A673 (cell line): Measurements from ENCODE around the gene HNRNPK. TPM values are rescaled to one million over a fixed set of nuclear protein-coding genes. Genes with fewer than 3 reads are reported as not detected.
A peak's percentile ranks its signal among the peaks of the same experiment; 100 is the strongest.

ENCODE experiments used
- BruUV-seq: library from RNA; stranded (reverse); fragments of 400-500 nt; replicated peaks from 2 replicates; lab custom pipeline; 2021; lab: Mats Ljungman, UMichigan
- CTCF ChIA-PET: fragments of 300-600 bp; sonication (Branson Sonifier 250); formaldehyde crosslinking; loops from one replicate; lab custom pipeline; 2022; ENCODE audit warnings: antibody characterized with exemption; lab: Charles Lee
- POLR2A ChIA-PET: fragments of 300-600 bp; sonication (Branson Sonifier 250); formaldehyde crosslinking; loops from one replicate; lab custom pipeline; 2022; ENCODE audit warnings: antibody characterized with exemption; ENCODE audit not compliant: low non-redundant PET; lab: Charles Lee
- DNase-seq: peaks from one replicate; pipeline ENCODE4 v3.0.0-alpha.2; 2015; ENCODE audit warnings: low spot score
- H3K27ac ChIP-seq: fragments of 200-600 bp; sonication (generic); 2 replicates; pipeline ENCODE4 v1.5.1; 2016; ENCODE audit warnings: mixed run types, low read depth, mild to moderate bottlenecking, mixed read lengths, antibody characterized with exemption, low read length; ENCODE audit not compliant: poor library complexity, severe bottlenecking
- H3K27me3 ChIP-seq: fragments of 200-600 bp; sonication (generic); replicated peaks from 2 replicates; pipeline ENCODE4 v1.6.1; 2017; ENCODE audit warnings: mixed run types, low read depth, mild to moderate bottlenecking, mixed read lengths, antibody characterized with exemption, low read length; ENCODE audit not compliant: insufficient read depth, poor library complexity
- H3K36me3 ChIP-seq: fragments of 200-600 bp; sonication (generic); 2 replicates; pipeline ENCODE4 v1.6.1; 2016; ENCODE audit warnings: mixed run types, mild to moderate bottlenecking, mixed read lengths, antibody characterized with exemption, low read length; ENCODE audit not compliant: insufficient read depth, poor library complexity, severe bottlenecking
- H3K4me1 ChIP-seq: fragments of 200-600 bp; sonication (generic); 2 replicates; pipeline ENCODE4 v1.6.1; 2017; ENCODE audit warnings: mixed run types, mild to moderate bottlenecking, mixed read lengths, antibody characterized with exemption, low read length; ENCODE audit not compliant: insufficient read depth, poor library complexity, severe bottlenecking
- H3K4me3 ChIP-seq: fragments of 200-600 bp; sonication (generic); 2 replicates; pipeline ENCODE4 v1.5.1; 2016; ENCODE audit warnings: low read depth, mixed run types, mild to moderate bottlenecking, mixed read lengths, low read length; ENCODE audit not compliant: poor library complexity, severe bottlenecking
- H3K9me3 ChIP-seq: fragments of 200-600 bp; sonication (generic); 2 replicates; pipeline ENCODE4 v1.6.1; 2016; ENCODE audit warnings: mixed run types, low read depth, mild to moderate bottlenecking, mixed read lengths, antibody characterized with exemption, low read length; ENCODE audit not compliant: poor library complexity, severe bottlenecking
- EZH2 ChIP-seq: fragments of 200-600 bp; sonication (generic); IDR thresholded peaks from 2 replicates; pipeline ENCODE4 v1.6.1; 2017; ENCODE audit warnings: borderline replicate concordance, low read depth, mild to moderate bottlenecking, mixed read lengths, antibody characterized with exemption, low read length; ENCODE audit not compliant: poor library complexity, severe bottlenecking
- intact Hi-C: fragments of 100-400 bp; cut with micrococcal nuclease; formaldehyde crosslinking; loops from one replicate; pipeline ENCODE4 v1.10.0; 2022; ENCODE audit not compliant: unreplicated experiment
- microRNA-seq: library from miRNA; unstranded; fragments of <30 nt; microRNA quantifications from one replicate; pipeline ENCODE4 v1.2.0, GENCODE V29; 2021
- total RNA-seq: library from RNA; stranded (reverse); gene quantifications from 2 replicates; pipeline ENCODE4 v1.2.3, GENCODE V29; 2021
- TF ChIP-seq, protein P1 (sequence below): fragments of 300-800, 200-600 bp; sonication (generic); conservative IDR thresholded peaks from 2 replicates; pipeline ENCODE4 v1.5.1; 2017; ENCODE audit warnings: low read depth, mild to moderate bottlenecking, antibody characterized with exemption, low read length, moderate library complexity, mixed read lengths

Gene HNRNPK
- total RNA-seq, 1 experiment from 2014 or later, result 872 TPM

DNA sequence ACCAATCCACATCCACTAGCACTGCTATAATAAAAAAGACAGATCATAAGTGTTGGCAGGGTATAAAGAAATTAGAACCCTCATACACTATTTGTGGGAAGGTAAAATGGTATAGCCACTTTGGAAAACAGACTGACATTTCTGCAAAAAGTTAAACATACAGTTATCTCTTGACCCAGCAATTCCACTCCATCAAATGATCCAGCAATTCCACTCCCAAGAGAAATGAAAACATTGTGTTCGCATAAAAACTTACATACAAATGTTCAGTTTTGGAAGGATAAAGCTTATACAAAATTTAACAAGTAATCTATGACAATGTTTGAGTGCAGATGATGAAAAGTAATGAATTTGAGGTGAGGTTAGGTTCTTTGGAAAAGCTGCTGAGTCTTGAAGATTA, 60.9 kb downstream of the HNRNPK start:
- no peak for DNase-seq
- Histone ChIP-seq H3K4me1 (no peaks in the 10 kb centered on the region), H3K27ac (no peak overlapping the region), H3K36me3 (no peaks in the 10 kb centered on the region), H3K9me3 (no peaks in the 10 kb centered on the region), H3K27me3 (no peaks in the 10 kb centered on the region), H3K4me3 (no peak overlapping the region)
- intact Hi-C loops, result loop anchor here (10.0 kb wide), 1 partner anchor 584 kb away; no protein-coding TSS in a partner anchor
- ChIA-PET CTCF (no interaction called here), POLR2A (no interaction called here)
- TF ChIP-seq, protein P1, sequence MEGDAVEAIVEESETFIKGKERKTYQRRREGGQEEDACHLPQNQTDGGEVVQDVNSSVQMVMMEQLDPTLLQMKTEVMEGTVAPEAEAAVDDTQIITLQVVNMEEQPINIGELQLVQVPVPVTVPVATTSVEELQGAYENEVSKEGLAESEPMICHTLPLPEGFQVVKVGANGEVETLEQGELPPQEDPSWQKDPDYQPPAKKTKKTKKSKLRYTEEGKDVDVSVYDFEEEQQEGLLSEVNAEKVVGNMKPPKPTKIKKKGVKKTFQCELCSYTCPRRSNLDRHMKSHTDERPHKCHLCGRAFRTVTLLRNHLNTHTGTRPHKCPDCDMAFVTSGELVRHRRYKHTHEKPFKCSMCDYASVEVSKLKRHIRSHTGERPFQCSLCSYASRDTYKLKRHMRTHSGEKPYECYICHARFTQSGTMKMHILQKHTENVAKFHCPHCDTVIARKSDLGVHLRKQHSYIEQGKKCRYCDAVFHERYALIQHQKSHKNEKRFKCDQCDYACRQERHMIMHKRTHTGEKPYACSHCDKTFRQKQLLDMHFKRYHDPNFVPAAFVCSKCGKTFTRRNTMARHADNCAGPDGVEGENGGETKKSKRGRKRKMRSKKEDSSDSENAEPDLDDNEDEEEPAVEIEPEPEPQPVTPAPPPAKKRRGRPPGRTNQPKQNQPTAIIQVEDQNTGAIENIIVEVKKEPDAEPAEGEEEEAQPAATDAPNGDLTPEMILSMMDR, result no peak
- no peak for TF ChIP-seq EZH2
- no TSS peak for BruUV-seq

Small RNA genes within 50 kb of the gene (microRNA-seq; reads per million reads assigned to microRNA genes)
- 337 reads per million, percentile 74 among the genes with 10 or more reads in this experiment for gene MIR7-1

Other genes with a start within 250 kb of the HNRNPK start
- 6.0 and 11.3 TPM in 2 replicates for gene GKAP1, start 162.4 kb downstream of the HNRNPK start, total RNA-seq
- gene KIF27, start 58.8 kb downstream of the HNRNPK start, total RNA-seq, result 8.5 and 9.2 TPM in 2 replicates
- gene RMI1, start 590 bp upstream of the HNRNPK start, total RNA-seq, result 32.2 and 36.4 TPM in 2 replicates